Right lobe of liver (tissue), 6 donors: Measurements from ENCODE around the gene ASB17. TPM values are rescaled to one million over a fixed set of nuclear protein-coding genes. Genes with fewer than 3 reads are reported as not detected.
"Not testable (repeated sequence)": the region's sequence is repeated elsewhere in the genome, so short reads cannot be mapped to it uniquely, and the experiment has no call there.

ENCODE experiments used
- ATAC-seq, 4 donors: fragments of 200-7000 bp; cut with Tn5 transposase; one replicate each; pipeline ENCODE4 v1.9.1; 2020; ENCODE audit warnings: mild to moderate bottlenecking in 4 of 4, moderate library complexity in 4 of 4
- DNase-seq, 3 donors: peaks; one replicate each; pipeline ENCODE4 v3.0.0-alpha.2; 2020
- H3K27ac ChIP-seq, 3 donors: fragments of 200-600 bp; one replicate each; pipeline ENCODE4 v1.8.0; 2022
- H3K27me3 ChIP-seq, 2 donors: fragments of 200-600 bp; one replicate each; pipeline ENCODE4 v1.8.0; 2022
- H3K36me3 ChIP-seq, 4 donors: fragments of 200-600 bp; sonication (generic) in 1 of 4; one replicate each; pipeline versions ENCODE4 v1.5.1 to v1.8.0; 2017 to 2022; ENCODE audit warnings: control low read depth in 1 of 4
- H3K4me1 ChIP-seq, 4 donors: fragments of 200-600 bp; sonication (generic) in 1 of 4; one replicate each; pipeline versions ENCODE4 v1.5.1 to v1.8.0; 2017 to 2022; ENCODE audit warnings: control low read depth in 1 of 4
- H3K4me3 ChIP-seq, 3 donors: fragments of 200-600 bp; one replicate each; pipeline ENCODE4 v1.8.0; 2022
- H3K9me3 ChIP-seq, 4 donors: fragments of 200-600 bp; sonication (generic) in 1 of 4; one replicate each; pipeline versions ENCODE4 v1.5.1 to v1.8.0; 2017 to 2022; ENCODE audit warnings: control low read depth in 1 of 4
- POLR2A ChIP-seq: fragments of 450-650 bp; IDR thresholded peaks from one replicate; pipeline ENCODE4 v1.6.1; 2017; ENCODE audit warnings: antibody characterized with exemption, mild to moderate bottlenecking
- WGBS: methylation state at CpG from one replicate; pipeline ENCODE4 v1.1.6; 2018; ENCODE audit warnings: low coverage, low lambda C conversion rate; ENCODE audit not compliant: insufficient coverage; ENCODE audit errors: missing lambda C conversion rate; 5-methylcytosine and 5-hydroxymethylcytosine counted together
- intact Hi-C, 2 donors: fragments of 100-400 bp; cut with DNase I; formaldehyde crosslinking; loops; one replicate each; pipeline versions ENCODE4 v1.11.2 to v1.14.1; 2022
- total RNA-seq, 6 experiments: library from RNA; depleted of rRNA in 2 of 6; stranded (reverse); fragments of >200 nt in 2 of 6; fragmentation: NEBNext Ultra II Directional in 3 of 6; extraction: Animal tissue kit (Norgen Biotek cat#: 25700) in 3 of 6; gene quantifications; one replicate each; pipeline versions ENCODE4 v1.1.0 to v1.2.4, GENCODE V29; 2016 to 2023
- TF ChIP-seq, protein P1 (sequence below), 4 donors: fragments of 200-600 bp in 3 of 4; fragments of 450-650 bp in 1 of 4; IDR thresholded peaks; one replicate each; pipeline versions ENCODE4 v1.5.1 to v1.8.0; 2016 to 2022; ENCODE audit warnings: antibody characterized with exemption in 4 of 4, mild to moderate bottlenecking in 2 of 4
- donor health status: DM: no; HTN: yes; CAD: no.
- donor health status: DM: no; HTN: no; CAD: no.
- donor health status: DM: no; HTN: no; CAD: no.
- donor health status: DM: no; HTN: yes; CAD: no.
- donor health status: DM: no; HTN: yes; CAD: no.

The ASB17 gene
- total RNA-seq, 6 experiments from 2014 or later, result not detected

DNA sequence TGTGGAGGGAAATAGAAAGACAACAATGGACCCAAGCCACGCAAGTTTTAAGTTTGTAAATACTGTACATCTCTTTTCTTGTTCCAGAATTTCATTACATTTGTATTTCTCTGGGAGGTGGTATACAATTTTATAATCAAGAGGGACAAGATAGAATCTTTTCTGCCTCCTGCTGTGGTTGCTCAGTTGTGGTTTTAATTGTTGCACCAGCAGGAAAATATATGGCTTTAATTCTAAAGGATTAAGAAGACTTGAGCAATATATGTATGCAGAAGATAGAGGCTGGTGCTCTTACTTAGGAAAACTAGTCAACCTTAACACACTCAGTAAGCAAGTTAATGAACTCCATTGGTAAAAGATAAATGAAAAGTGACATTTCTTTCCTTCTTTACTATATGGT lies 19.8 kb upstream of the ASB17 start:
- TF ChIP-seq, protein P1, sequence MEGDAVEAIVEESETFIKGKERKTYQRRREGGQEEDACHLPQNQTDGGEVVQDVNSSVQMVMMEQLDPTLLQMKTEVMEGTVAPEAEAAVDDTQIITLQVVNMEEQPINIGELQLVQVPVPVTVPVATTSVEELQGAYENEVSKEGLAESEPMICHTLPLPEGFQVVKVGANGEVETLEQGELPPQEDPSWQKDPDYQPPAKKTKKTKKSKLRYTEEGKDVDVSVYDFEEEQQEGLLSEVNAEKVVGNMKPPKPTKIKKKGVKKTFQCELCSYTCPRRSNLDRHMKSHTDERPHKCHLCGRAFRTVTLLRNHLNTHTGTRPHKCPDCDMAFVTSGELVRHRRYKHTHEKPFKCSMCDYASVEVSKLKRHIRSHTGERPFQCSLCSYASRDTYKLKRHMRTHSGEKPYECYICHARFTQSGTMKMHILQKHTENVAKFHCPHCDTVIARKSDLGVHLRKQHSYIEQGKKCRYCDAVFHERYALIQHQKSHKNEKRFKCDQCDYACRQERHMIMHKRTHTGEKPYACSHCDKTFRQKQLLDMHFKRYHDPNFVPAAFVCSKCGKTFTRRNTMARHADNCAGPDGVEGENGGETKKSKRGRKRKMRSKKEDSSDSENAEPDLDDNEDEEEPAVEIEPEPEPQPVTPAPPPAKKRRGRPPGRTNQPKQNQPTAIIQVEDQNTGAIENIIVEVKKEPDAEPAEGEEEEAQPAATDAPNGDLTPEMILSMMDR (IDR thresholded peaks at IDR 0.05), result no peak
- TF ChIP-seq POLR2A, result no peak
- no peak for DNase-seq
- no peaks in the 10 kb centered on the region for H3K27me3 ChIP-seq
- WGBS, result 60% methylated on average over 1 of the region's 1 CpG
- ATAC-seq, result no peak
- no peaks in the 10 kb centered on the region for H3K4me1 ChIP-seq
- intact Hi-C loops, result no loop called here
- H3K4me3 ChIP-seq, result no peak overlapping the region
- H3K9me3 ChIP-seq, result no peaks in the 10 kb centered on the region
- H3K27ac ChIP-seq, result no peak overlapping the region
- no peaks in the 10 kb centered on the region for H3K36me3 ChIP-seq

DNA sequence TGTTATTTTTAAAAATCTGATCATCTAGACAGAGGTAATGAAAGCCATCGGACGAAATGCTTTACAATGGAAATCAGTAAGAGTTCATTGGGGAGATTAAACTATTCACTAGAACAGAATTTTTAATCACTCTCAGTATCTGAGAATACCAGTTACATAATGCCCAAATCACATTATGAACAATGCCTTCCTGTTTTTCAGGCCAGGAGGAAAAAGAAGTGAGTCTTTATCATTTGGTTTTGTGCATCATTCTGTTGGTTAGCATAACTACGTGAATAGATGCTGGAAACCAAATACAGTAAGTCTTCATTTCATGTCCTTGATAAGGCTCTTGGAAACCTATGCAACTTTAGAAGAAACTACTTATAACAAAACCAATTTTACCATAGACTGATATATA lies 18.0 kb upstream of the ASB17 start:
- no peak overlapping the region for H3K4me3 ChIP-seq
- no peak overlapping the region for H3K27ac ChIP-seq
- TF ChIP-seq, protein P1 (IDR thresholded peaks at IDR 0.05), result no peak
- no peak for TF ChIP-seq POLR2A
- H3K9me3 ChIP-seq, result peaks cover 0 to under 1% (median 0%) of the 10 kb centered on the region in 4 donors
- H3K27me3 ChIP-seq, result no peaks in the 10 kb centered on the region
- ATAC-seq, result no peak
- H3K36me3 ChIP-seq, result no peaks in the 10 kb centered on the region
- intact Hi-C loops, result no loop called here
- DNase-seq, result no peak
- no peaks in the 10 kb centered on the region for H3K4me1 ChIP-seq
- 58% methylated on average over 3 of the region's 3 CpGs for WGBS

- peak; percentile 67 to 92 (median 84) for ATAC-seq
- H3K27ac ChIP-seq, H3K9me3 ChIP-seq, H3K4me1 ChIP-seq, H3K4me3 ChIP-seq, intact Hi-C loops, H3K27me3 ChIP-seq, H3K36me3 ChIP-seq: not testable (repeated sequence)
- DNase-seq, result peak in 1 of 3 donors; percentile 24
- WGBS, result 15% methylated on average over 1 of the region's 4 CpGs
These were observed 10.8 kb upstream of the ASB17 start for GRCh38 chr1:75943037-75943436.

GRCh38 chr1:75937034-75937433 lies 4.8 kb upstream of the ASB17 start:
- Histone ChIP-seq H3K9me3 (no peaks in the 10 kb centered on the region), H3K27ac (no peak overlapping the region), H3K4me3 (no peak overlapping the region), H3K4me1 (no peaks in the 10 kb centered on the region), H3K36me3 (no peaks in the 10 kb centered on the region), H3K27me3 (no peaks in the 10 kb centered on the region)
- no peak for DNase-seq
- TF ChIP-seq POLR2A, result no peak
- TF ChIP-seq, protein P1 (IDR thresholded peaks at IDR 0.05), result no peak
- no peak for ATAC-seq
- 26% methylated on average over 1 of the region's 1 CpG for WGBS
- intact Hi-C loops, result no loop called here

DNA sequence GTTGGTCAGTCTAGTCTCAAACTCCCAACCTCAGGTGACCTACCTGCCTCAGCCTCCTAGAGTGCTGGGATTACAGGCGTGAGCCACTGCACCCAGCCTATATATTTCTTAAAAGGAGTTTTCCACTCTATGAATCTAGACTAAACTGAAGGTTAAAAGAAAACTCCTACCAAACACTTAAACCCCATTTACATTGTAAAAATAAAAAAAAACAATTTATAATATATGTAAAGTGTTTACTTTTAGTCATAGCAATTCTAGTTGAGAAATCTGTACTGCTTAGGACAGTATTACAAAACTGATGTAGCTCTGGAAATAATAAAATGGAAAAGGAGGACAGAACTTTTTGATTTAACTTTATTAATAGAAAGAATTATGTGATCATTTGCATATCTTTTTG lies 9.5 kb downstream of the ASB17 start:
- 71% methylated on average over 1 of the region's 1 CpG for WGBS

More for the DNA sequence above, 9.5 kb downstream of the ASB17 start:
- TF ChIP-seq, protein P1 (IDR thresholded peaks at IDR 0.05), result no peak
- TF ChIP-seq POLR2A, result no peak
- Histone ChIP-seq H3K27ac (no peak overlapping the region), H3K27me3 (no peaks in the 10 kb centered on the region), H3K4me3 (no peak overlapping the region), H3K36me3 (no peaks in the 10 kb centered on the region), H3K9me3 (no peaks in the 10 kb centered on the region), H3K4me1 (no peaks in the 10 kb centered on the region)
- intact Hi-C loops, result no loop called here
- DNase-seq (no peak), ATAC-seq (no peak)
